Gastroesophageal sphincter (tissue), 4 donors: ENCODE measurements around the gene PPP2R3B. TPM values are rescaled to one million over a fixed set of nuclear protein-coding genes. Genes with fewer than 3 reads are reported as not detected.

Source experiments
- ATAC-seq: fragments of 150-250 bp; one replicate; pipeline ENCODE4 v1.9.1; 2016; ENCODE audit warnings: mild to moderate bottlenecking, moderate library complexity
- H3K27ac ChIP-seq, 4 donors: fragments of 200-600 bp; sonication (generic) in 3 of 4; 1 replicate in 3 of 4; 2 replicates in 1 of 4; pipeline ENCODE4 v1.5.1; 2016 to 2019
- H3K27me3 ChIP-seq: fragments of 200-600 bp; sonication (generic); one replicate; pipeline ENCODE4 v1.5.1; 2019
- H3K36me3 ChIP-seq, 2 donors: fragments of 200-600 bp; sonication (generic); one replicate each; pipeline ENCODE4 v1.5.1; 2019; ENCODE audit warnings: control low read depth in 1 of 2
- H3K4me1 ChIP-seq, 3 donors: fragments of 200-600 bp; sonication (generic); 1 replicate in 2 of 3; 2 replicates in 1 of 3; pipeline ENCODE4 v1.5.1; 2016 to 2019; ENCODE audit warnings: control low read depth in 2 of 3
- H3K4me3 ChIP-seq, 2 donors: fragments of 200-600 bp; sonication (generic); one replicate each; pipeline ENCODE4 v1.5.1; 2019; ENCODE audit warnings: mild to moderate bottlenecking in 1 of 2, moderate library complexity in 1 of 2
- H3K9me3 ChIP-seq, 3 donors: fragments of 200-600 bp; sonication (generic); one replicate each; pipeline ENCODE4 v1.5.1; 2017 to 2019; ENCODE audit warnings: control low read depth in 2 of 3
- CTCF ChIP-seq, 4 experiments: fragments of 200-600 bp in 2 of 4; fragments of 450-650 bp in 2 of 4; sonication (generic) in 1 of 4; IDR thresholded peaks; one replicate each; pipeline ENCODE4 v1.5.1; 2017 to 2019; ENCODE audit warnings: antibody characterized with exemption in 4 of 4, mild to moderate bottlenecking in 2 of 4, moderate library complexity in 2 of 4
- EP300 ChIP-seq: sonication (generic); formaldehyde crosslinking; IDR thresholded peaks from one replicate; pipeline ENCODE4 v1.6.1; 2017; ENCODE audit warnings: antibody characterized with exemption, mild to moderate bottlenecking
- POLR2A ChIP-seq, 2 donors: fragments of 450-650 bp; IDR thresholded peaks; one replicate each; pipeline ENCODE4 v1.6.1; 2017; ENCODE audit warnings: antibody characterized with exemption in 2 of 2, mild to moderate bottlenecking in 2 of 2, moderate library complexity in 1 of 2
- POLR2AphosphoS5 ChIP-seq: sonication (generic); formaldehyde crosslinking; IDR thresholded peaks from one replicate; pipeline ENCODE4 v1.6.1; 2017; ENCODE audit warnings: antibody characterized with exemption
- WGBS, 2 donors: methylation state at CpG; one replicate each; pipeline ENCODE4 v1.1.5; 2018; ENCODE audit warnings: low coverage in 1 of 2; 5-methylcytosine and 5-hydroxymethylcytosine counted together
- total RNA-seq, 4 donors: library from RNA; depleted of rRNA; stranded (reverse); fragments of >200 nt; gene quantifications; one replicate each; pipeline ENCODE4 v1.1.0, GENCODE V29; 2016

Gene PPP2R3B
- total RNA-seq, 4 donors from 2014 or later, result 3.8 to 6.5 (median 5.1) TPM

GRCh38 chrX:346034-346813 lies 40.5 kb downstream of the PPP2R3B start:
- Histone ChIP-seq H3K27ac (no peak overlapping the region), H3K36me3 (peaks cover 0 to 40% of the 10 kb centered on the region in 2 donors), H3K4me1 (no peaks in the 10 kb centered on the region), H3K9me3 (no peaks in the 10 kb centered on the region), H3K27me3 (no peaks in the 10 kb centered on the region), H3K4me3 (no peak overlapping the region)
- no peak for ATAC-seq
- TF ChIP-seq CTCF (IDR thresholded peaks at IDR 0.05) (no peak), POLR2AphosphoS5 (no peak), EP300 (no peak)
- WGBS, 2 donors, result 96% methylated on average over 5 of the region's 75 CpGs; no CpG with 5 or more reads in 1 of the 2 donors

GRCh38 chrX:345020-345925 lies 41.4 kb downstream of the PPP2R3B start:
- whole genome bisulfite sequencing, 2 donors, result 98 to 100% methylated on average over 1 to 18 of the region's 63 CpGs
- no peak overlapping the region for H3K4me3 ChIP-seq
- H3K9me3 ChIP-seq, result no peaks in the 10 kb centered on the region
- TF ChIP-seq EP300 (no peak), CTCF (IDR thresholded peaks at IDR 0.05) (no peak), POLR2AphosphoS5 (no peak), POLR2A (IDR thresholded peaks at IDR 0.05) (no peak)
- ATAC-seq, result no peak
- peaks cover 0 to 41% of the 10 kb centered on the region in 2 donors for H3K36me3 ChIP-seq
- no peaks in the 10 kb centered on the region for H3K4me1 ChIP-seq
- no peaks in the 10 kb centered on the region for H3K27me3 ChIP-seq
- no peak overlapping the region for H3K27ac ChIP-seq

- no peak for TF ChIP-seq EP300
- TF ChIP-seq POLR2A (IDR thresholded peaks at IDR 0.05), result no peak
- no peak for TF ChIP-seq POLR2AphosphoS5
- TF ChIP-seq CTCF (IDR thresholded peaks at IDR 0.05), result no peak
- no peak overlapping the region for H3K27ac ChIP-seq
- no peak for ATAC-seq
- WGBS, 2 donors, result no CpG with 5 or more reads among the region's 47 CpGs
- no peak overlapping the region for H3K4me3 ChIP-seq
- H3K4me1 ChIP-seq, result no peaks in the 10 kb centered on the region
- no peaks in the 10 kb centered on the region for H3K9me3 ChIP-seq
- H3K27me3 ChIP-seq, result no peaks in the 10 kb centered on the region
- peaks cover 0 to 39% of the 10 kb centered on the region in 2 donors for H3K36me3 ChIP-seq
Measured at GRCh38 chrX:344371-344901, 42.3 kb downstream of the PPP2R3B start.

- H3K27ac ChIP-seq, result no peak overlapping the region
- no peaks in the 10 kb centered on the region for H3K4me1 ChIP-seq
- no peaks in the 10 kb centered on the region for H3K27me3 ChIP-seq
- TF ChIP-seq EP300, result no peak
- no CpG with 5 or more reads among the region's 36 CpGs for WGBS, 2 donors
- H3K9me3 ChIP-seq, result no peaks in the 10 kb centered on the region
- no peak overlapping the region for H3K4me3 ChIP-seq
- peaks cover 0 to 48% of the 10 kb centered on the region in 2 donors for H3K36me3 ChIP-seq
- no peak for ATAC-seq
Measured at GRCh38 chrX:341541-342101, 45.1 kb downstream of the PPP2R3B start.
